ENCODE data around the gene MVD. TPM values are rescaled to one million over a fixed set of nuclear protein-coding genes. Genes with fewer than 3 reads are reported as not detected.

Gene MVD
- total and polyA plus RNA-seq, 2 of the 4 experiments (the other 2 are of a cell fraction), result 18.3 to 28.4 TPM

DNA sequence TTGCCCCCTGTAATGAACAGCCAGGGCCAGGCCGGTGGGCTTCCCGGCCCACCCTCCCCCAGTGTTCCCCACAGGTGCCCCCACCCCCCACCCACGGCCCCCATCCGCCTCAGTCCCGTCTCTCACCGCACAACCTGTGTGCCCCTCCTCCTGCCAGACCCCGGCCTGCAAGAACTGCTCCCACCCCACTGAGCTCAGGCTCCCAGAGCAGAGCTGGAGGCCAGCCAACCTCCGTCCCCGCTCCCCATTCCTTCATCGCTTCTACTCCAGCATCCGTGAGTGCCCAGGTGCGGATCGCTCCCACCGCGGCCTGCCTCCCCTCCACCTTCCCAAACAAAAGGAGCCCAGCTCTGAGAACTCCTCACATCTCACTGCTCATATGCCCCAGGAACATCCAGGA is 4.2 kb downstream of the MVD start:
- H3K79me1 ChIP-seq (ENCODE audit: low read depth in 1 of 2, low read length in 2 of 2), result peaks cover 7 to 38% of the 10 kb centered on the region in 2 experiments
- H2BK5ac ChIP-seq (ENCODE audit: low read depth, low read length, poor library complexity, severe bottlenecking), result no peak overlapping the region
- no peak overlapping the region for H2AFZ ChIP-seq (replicated peaks; ENCODE audit: low read length, poor library complexity)
- no peak overlapping the region for H3K14ac ChIP-seq (replicated peaks; ENCODE audit: low read depth, low read length)
- peaks cover 13% of the 10 kb centered on the region for H3K36me3 ChIP-seq (ENCODE audit: control insufficient read depth, insufficient read depth, low read length)
- H2BK15ac ChIP-seq (ENCODE audit: low read depth, low read length), result no peak overlapping the region
- H3K9me1 ChIP-seq (ENCODE audit: insufficient read depth, low read length), result no peaks in the 10 kb centered on the region
- H3K27me3 ChIP-seq (ENCODE audit: control insufficient read depth, insufficient read depth, low read length), result no peaks in the 10 kb centered on the region
- WGBS, 2 experiments (ENCODE audit: extremely low coverage in 2 of 2, insufficient read length in 1 of 2), result 81% methylated on average over 6 of the region's 15 CpGs; no CpG with 5 or more reads in 1 of the 2 experiments
- no peak overlapping the region for H3K4me3 ChIP-seq (ENCODE audit: insufficient read depth, low read depth, low read length)
- in situ Hi-C loops (cut with MboI; ENCODE audit: low sequenced_read_pairs), result no loop called here
- intact Hi-C loops (cut with micrococcal nuclease), result no loop called here
- H3K23ac ChIP-seq (ENCODE audit: low read depth, low read length), result no peak overlapping the region
- H2AK5ac ChIP-seq (ENCODE audit: low read depth, low read length), result no peak overlapping the region
- no peak overlapping the region for H3K4ac ChIP-seq (ENCODE audit: low read depth, low read length)
- H2BK120ac ChIP-seq (ENCODE audit: low read depth, low read length), result no peak overlapping the region
- H3K18ac ChIP-seq (ENCODE audit: low read depth, low read length), result no peak overlapping the region
- H2BK20ac ChIP-seq (ENCODE audit: low read depth, low read length), result no peak overlapping the region
- ATAC-seq (ENCODE audit: low read depth) (no peak), DNase-seq (no peak)
- no peak overlapping the region for H4K8ac ChIP-seq (ENCODE audit: low read depth in 2 of 2, low read length in 2 of 2)
- H4K5ac ChIP-seq (ENCODE audit: low read depth, low read length), result no peak overlapping the region
- CTCF ChIA-PET, result no interaction called here
- H3K9ac ChIP-seq (ENCODE audit: low read depth, low read length), result no peak overlapping the region
- H2AK9ac ChIP-seq (replicated peaks; ENCODE audit: low read depth, low read length, poor library complexity), result no peak overlapping the region
- H4K91ac ChIP-seq (ENCODE audit: insufficient read depth, low read depth, low read length), result no peak overlapping the region
- no peaks in the 10 kb centered on the region for H3K9me3 ChIP-seq (ENCODE audit: control insufficient read depth, insufficient read depth, low read length)
- dilution Hi-C loops (cut with HindIII; ENCODE audit: low sequenced_read_pairs, unreplicated experiment), result no loop called here
- 0 out of 2 replicates have a peak, but pooled peaks cover 5% of the 10 kb centered on the region for H4K20me1 ChIP-seq (ENCODE audit: insufficient read depth, low read length)
- TF ChIP-seq SMC3 (IDR thresholded peaks at IDR 0.05; ENCODE audit: low read depth, low read length) (no peak), RFX5 (IDR thresholded peaks at IDR 0.05; ENCODE audit: low read depth, low read length) (no peak), CEBPB (IDR thresholded peaks at IDR 0.05; ENCODE audit: low read depth, low read length) (no peak), NFE2L2 (IDR thresholded peaks at IDR 0.05; ENCODE audit: low read depth, low read length) (no peak), RCOR1 (IDR thresholded peaks at IDR 0.05; ENCODE audit: insufficient replicate concordance, low read length) (no peak), ELK1 (IDR thresholded peaks at IDR 0.05; ENCODE audit: borderline replicate concordance, low read depth, low read length) (no peak), CHD1 (IDR thresholded peaks at IDR 0.05; ENCODE audit: low read depth, low read length) (no peak), MAFK (IDR thresholded peaks at IDR 0.05; ENCODE audit: low read depth, low read length) (no peak), POLR2A (IDR thresholded peaks at IDR 0.05; ENCODE audit: low read depth, low read length) (no peak)
- TF ChIP-seq, protein P1, sequence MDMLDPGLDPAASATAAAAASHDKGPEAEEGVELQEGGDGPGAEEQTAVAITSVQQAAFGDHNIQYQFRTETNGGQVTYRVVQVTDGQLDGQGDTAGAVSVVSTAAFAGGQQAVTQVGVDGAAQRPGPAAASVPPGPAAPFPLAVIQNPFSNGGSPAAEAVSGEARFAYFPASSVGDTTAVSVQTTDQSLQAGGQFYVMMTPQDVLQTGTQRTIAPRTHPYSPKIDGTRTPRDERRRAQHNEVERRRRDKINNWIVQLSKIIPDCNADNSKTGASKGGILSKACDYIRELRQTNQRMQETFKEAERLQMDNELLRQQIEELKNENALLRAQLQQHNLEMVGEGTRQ (IDR thresholded peaks at IDR 0.05; ENCODE audit: low read depth, low read length), result no peak
- H3K4me2 ChIP-seq (ENCODE audit: low read depth, low read length), result no peak overlapping the region
- no peaks in the 10 kb centered on the region for H3K4me1 ChIP-seq (ENCODE audit: control insufficient read depth, insufficient read depth, low read length)
- H3K56ac ChIP-seq (ENCODE audit: extremely low read depth, insufficient read depth, low read length), result no peak overlapping the region
- H3K27ac ChIP-seq (ENCODE audit: insufficient read depth, low read length), result no peak overlapping the region
- BruUV-seq (replicated peaks), result no TSS peak
- POLR2A ChIA-PET (ENCODE audit: unreplicated experiment), result no interaction called here
